Brain pericyte (primary cell): ENCODE data around the gene ISG15.
"Not testable (repeated sequence)": the region's sequence is repeated elsewhere in the genome, so short reads cannot be mapped to it uniquely, and the experiment has no call there.

ENCODE experiments used
- DNase-seq: peaks from one replicate; pipeline ENCODE4 v3.0.0-alpha.2; 2012; ENCODE audit warnings: low read depth, low spot score

Gene ISG15

DNA sequence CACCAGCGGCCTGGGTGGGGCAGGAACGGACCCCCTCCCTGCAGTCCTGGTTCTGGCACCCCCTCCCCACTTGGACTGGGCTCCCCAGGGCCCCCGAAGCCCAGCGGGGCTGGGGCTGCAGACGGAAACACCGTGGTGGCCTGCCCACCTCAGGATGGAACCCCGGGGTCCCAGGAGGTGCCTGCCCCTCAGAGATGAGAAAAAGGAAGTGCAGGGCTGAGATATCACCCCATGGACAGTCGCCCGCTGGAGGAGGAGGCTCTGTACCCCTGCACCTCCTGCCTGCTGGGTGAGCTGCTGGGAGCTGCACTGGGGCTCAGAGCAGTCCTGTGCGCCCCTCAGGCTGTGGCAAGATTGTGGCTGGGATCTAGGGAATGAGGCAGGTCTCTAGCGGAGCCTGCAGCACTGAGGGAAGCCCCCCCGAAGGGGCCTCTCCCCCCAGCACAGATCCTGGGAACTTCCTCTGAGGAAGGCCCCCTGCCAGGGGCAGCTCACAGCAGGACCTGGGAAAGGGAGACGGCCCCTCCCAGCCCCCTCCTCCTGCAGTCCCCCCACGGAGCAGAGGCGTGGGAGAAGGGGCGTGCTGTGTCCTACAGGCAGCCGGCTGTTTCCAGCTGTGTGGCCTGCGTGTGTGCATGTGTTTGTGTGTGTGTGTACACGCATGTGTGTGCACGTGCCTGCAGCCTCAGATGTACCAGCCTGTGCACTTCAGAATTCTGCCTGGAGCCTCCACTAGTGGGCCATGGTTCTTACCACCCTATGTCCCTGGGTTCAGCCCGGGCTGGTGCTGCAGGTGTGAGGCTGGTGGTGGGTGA, 13.5 kb downstream of the ISG15 start:
- peak; percentile 60 for DNase-seq

DNA sequence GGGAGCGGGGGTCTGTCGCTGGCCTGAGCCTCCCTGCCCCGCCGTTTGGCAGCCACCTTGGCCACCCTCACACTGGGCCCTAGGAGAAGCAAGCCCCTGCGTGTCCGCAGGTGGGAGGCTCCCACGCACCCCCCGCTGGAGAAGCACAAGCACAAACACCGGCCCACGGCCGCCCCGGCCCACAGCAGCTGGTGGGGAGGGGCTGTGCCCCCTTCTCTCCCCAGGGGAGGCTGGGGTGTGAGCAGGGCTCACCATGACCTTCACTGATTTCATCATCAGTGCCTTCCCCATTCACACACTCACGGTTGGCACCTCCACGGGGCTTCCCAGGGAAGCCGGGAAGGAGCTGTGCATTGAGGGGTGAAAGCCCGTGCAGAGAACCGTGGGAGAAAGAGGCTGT, 14.5 kb downstream of the ISG15 start:
- no peak for DNase-seq

DNA sequence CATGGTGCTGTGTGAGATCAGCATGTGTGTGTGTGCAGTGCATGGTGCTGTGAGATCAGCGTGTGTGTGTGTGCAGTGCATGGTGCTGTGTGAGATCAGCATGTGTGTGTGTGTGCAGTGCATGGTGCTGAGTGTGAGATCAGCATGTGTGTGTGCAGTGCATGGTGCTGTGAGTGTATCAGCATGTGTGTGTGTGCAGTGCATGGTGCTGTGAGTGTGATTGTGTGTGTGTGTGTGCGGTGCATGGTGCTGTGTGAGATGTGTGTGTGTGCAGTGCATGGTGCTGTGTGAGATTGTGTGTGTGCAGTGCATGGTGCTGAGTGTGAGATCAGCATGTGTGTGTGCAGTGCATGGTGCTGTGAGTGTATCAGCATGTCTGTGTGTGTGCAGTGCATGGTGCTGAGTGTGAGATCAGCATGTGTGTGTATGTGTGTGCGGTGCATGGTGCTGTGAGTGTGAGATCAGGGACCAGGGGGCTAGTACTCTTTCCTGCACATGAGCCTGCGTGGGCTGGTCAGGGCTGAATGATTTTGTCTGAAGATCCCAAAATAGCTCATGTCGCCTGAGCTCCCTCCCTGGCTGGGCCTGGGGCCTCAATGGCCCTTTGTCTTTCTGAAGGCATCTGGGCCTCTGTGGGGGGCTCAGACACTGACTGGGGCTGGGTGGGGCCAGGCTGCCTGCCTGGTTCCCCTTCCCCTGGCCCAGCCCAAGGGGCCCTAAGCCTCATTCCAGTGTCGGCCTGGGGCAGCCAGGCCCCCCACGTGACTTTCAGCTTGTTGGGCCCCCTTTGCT, 17.8 kb downstream of the ISG15 start:
- DNase-seq = not testable (repeated sequence)

DNA sequence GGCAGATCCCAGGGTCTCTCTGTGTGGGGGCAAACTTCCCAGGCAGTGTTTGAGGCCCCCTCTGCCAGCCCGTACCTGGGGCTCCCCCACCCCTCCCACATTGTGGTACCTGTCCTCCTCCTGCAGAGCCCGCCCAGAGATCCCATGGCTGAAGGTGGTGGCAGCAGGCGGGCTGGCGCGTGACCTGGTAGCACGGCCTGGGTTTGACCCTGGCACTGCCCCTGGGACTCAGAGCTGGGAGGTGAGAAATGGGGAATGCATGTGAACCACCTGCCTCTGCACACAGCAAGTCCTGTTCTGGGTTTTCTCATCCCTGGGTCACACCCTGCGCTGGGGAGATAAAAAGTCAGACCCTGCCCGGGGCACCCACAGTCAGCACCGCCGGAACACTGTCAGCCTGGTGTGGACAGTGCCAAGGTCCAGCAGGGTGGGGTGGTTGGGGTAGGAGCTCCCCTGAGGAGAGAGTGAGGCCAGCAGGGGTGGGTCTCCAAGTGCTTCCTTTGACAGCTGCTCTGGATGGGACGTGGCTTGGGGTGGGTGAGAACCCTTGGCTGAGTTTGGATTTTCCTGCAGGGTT, 18.4 kb downstream of the ISG15 start:
- no peak for DNase-seq

DNA sequence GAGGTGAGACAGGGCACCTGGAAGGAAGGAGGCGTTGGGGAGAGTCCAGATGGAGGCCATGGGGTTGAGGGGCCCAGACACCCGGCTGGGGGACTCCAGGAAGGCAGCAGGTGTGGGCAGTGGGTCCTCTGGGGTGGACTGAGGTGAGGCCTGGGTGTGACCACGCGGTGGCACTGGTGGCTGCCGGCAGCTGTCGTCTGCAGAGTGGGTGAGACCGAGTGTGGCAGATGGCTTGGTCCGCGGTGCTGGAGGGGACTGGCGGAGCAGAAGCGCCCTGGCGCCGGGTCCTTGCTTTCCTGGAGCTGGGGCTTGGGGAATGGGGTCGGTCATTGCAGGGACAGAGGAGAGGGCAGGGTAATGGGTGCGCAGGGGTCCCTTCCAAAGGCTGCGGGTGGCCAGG, 19.1 kb downstream of the ISG15 start:
- DNase-seq = no peak

DNA sequence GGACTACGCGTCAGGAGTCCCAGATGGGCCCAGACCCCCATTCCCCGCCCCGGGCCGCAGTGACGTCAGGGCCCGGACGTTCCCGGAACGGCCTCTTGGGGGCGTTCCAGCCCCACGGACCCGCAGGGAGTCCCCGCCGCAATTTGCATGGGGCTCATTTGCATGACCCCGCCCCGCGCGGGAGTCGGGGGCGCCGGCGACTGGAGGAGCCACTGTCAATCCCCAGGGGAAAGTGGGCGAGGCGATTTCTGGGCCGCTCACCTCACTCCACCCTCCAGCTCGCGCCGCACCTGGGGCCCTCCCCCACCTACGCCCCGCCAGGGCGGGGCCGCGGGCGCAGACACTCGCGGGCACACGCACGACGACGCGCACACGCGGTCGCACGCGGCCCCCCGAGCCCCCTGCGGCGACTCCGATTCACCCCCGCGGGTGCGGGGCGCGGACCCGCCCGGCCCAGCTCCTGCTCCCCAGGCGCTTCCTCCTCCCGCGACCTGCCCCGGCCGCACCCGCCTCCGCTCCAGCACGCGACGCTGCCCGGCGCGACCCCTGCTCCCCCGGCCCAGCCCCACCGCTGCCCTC, 19.8 kb downstream of the ISG15 start:
- DNase-seq = no peak

DNA sequence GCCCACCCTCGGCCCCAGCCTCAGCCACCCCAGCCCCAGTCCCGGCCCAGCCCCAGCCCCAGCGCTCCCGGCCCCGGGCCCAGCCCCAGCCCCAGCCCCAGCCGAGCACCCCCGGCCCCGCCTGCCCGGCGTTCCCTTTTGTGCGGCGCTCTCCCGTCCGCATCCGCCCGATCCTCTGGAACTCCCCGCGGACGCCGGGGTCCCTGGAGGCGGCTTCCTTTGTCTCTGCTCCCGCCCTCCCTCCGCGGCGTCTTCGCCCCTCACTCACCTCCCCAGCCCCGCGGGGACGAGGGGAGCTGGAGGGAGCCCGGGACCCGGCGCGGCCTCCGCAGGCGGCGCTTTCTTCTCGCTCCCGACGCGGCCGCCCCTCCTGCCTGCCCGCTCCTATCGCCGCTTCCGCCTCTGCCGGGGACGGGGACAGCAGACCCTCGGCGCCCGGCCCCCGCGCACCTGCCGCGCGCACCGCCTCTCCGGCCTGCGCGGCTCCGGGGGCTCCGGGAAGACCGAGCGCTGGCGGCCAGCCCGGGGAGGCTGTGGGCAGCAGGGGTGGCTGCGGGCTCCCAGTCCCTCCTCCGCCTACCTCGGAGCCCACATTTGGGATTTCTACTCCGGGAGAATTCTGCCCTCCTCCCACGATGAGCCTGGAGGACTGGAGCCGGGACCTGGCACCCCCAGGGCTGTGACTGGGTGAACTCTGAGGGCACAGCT, 20.6 kb downstream of the ISG15 start:
- no peak for DNase-seq

DNA sequence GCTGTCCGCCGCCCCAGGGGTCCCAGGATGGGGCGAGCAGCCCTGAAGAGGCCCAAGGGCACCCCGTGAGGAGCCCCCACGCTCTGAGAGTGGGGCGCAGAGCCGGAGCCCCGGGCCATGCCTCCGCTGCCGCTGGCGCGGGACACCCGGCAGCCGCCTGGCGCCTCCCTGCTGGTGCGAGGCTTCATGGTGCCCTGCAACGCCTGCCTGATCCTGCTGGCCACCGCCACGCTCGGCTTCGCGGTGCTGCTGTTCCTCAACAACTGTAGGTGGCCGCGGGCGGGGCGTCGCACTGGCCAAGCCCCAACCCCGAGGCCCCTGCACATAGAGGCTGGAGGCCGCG, 21.1 kb downstream of the ISG15 start:
- no peak for DNase-seq

DNA sequence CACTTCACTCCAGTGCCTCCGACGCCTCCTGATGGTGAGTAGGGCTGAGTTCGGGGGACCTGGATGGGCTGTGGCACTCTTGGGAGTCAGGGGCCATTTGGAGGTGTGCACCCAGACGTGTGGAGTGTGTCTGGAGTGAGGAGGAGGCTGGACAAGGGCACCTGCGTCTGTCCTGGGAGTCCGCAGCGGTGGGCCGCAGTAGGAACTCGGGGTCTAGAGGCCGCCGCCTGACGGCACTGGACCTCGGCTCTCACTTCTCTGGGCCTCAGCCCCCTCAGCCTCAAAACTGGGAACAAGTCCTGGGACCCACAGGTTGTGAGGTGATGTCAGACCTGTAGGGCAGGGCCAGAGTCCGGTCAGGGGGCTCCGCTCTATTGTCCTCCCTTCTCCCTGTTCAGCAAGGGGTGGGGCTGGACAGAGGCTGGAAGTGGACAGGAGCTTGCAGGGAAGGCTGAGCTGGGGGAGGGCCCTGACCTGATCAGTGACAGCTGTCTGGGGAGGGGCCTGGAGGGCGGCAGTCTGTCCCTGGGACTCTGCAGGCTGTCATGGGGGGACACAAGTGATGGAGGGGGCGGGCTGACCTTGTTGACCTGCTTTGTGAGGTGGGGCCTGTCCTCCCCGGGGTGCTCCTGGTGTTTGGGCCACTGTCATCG, 22.1 kb downstream of the ISG15 start:
- DNase-seq = no peak

DNA sequence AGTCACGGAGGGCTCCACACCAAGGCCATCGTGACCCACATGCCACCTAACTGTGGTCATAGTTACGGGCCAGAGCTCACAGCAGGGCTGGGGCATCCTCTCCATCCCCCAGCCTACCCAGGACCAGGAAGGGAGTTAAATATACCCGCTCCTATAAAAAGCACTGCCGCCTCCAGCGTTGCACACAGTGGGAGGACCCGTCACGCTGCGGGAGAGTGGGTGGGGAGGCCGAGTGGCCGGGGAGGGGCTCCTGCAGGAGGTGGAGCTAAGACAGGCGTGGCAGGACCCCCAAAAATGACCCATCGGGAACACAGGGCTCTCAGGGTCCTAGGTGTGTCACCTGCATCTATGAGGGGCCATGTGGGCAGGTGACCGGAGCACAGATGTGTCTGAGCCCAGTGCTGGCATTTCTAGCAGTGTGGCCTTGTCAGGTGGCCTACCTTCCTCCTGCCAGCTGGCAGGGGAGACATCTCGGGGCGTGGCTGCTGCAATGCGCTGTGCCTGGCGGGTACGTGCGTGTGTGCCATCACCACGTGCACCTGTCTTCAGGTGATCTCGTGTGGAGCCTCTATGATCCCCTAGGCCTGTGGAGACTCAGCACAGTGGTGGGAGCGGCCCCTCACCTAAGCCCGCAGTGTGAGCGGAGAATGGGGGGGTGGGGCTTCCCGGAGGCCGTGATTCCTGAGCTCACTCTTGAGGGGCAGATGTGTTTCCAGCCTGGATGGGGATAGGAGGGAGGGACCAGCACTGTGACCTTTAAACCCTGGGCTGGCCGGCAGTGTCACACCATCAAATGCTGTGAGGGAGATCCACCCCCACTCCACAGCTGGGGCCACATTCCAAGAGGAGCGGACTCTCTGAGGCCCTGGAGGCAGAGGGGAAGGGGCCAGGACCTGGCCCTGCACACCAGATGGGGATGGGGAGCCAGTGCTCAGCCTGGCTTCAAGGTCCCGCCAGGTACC, 24.4 kb downstream of the ISG15 start:
- DNase-seq = no peak

DNA sequence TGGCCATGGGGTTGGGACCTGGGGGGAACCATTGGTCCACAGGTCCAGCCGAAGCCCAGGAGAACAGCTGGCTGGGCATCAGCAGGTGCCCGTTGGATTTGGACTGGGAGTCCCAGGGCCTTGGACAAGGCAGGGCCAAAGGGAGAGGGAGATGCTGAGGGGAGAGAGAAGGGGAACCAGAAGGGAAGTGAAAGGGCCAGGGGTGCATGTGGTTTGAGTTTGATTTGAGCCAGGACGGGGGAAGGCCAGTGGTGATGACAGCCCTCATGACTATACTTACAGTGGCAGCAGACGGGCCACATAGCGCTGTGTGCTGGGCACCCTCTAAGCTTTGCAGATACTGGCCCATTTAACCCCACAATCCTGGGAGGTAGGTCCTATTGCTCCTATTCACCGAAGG, 25.4 kb downstream of the ISG15 start:
- no peak for DNase-seq

DNA sequence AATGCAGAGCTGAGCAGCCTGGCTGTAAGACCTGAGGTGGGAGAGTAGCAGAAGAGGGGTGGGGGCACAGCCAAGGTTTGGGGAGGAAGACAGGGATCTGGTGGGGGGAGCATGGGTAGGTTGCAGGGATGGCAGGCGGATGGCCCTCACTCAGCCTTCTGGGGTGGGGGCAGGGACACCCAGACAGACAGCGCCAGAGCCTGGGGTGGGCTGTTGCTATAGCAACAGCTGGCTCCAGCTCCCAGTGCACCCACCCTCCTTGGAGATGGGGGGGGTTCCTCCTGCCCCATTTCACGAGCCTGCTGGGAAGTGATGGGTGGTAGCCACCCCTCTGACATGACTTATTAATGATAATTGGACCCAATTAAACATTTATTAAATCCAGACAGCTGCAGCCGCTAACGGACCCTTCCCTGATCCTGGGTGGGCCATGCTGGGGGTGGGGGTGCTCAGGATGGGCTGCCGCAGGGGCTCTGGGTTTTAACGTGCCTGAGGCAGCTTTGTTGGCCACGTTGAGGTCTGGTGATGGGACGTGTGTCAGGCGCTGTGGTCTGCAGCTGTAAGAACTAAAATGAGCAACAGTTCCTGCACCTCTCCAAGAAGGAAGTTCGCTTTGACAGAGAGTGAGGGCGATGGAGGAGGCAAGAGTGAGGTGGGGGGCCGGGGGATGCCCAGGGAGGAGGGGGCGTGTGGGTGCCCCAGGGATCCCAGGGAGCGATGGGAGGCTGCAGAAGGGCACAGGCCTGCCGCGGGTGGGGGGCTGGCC, 26.0 kb downstream of the ISG15 start:
- DNase-seq = no peak

DNA sequence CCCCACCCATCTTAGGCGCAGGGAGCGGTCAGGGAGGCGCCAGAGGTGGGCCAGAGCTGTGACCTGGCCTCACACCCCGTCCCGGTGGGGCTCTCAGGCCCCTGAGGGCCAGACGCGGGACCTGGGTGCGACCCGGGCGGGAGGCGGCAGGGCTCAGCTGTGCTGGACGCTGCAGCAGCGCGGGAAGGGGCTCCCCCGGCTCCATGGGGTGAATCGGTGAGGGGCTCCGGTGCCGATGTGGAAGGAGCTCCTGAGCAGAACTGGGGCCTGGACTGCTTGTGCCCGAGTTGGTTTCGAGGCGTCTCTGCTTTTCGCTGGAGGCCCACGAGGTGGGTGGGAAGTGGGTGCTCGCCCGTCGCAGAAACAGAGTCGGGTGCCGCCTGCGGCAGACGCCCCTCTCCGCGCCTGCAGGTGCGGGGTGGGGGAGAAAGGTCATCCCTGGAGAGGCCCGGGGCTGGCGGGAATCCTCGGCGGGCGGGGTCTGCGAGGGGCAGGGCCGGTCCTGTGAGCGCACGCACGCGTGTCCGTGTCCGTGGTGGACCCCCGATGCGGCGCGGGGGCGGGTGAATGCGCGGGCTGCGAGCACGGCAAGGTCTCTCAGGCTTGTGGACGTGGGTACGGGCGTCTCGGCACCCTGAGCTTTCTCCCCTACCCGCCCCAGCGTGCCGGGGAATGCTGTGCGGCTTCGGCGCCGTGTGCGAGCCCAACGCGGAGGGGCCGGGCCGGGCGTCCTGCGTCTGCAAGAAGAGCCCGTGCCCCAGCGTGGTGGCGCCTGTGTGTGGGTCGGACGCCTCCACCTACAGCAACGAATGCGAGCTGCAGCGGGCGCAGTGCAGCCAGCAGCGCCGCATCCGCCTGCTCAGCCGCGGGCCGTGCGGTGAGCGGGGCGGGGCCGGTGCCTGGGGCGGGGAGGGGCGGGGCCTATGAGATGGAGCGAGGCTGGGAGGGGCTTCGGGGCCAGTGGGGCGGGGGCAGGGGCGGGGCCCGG, 27.0 kb downstream of the ISG15 start:
- no peak for DNase-seq

DNA sequence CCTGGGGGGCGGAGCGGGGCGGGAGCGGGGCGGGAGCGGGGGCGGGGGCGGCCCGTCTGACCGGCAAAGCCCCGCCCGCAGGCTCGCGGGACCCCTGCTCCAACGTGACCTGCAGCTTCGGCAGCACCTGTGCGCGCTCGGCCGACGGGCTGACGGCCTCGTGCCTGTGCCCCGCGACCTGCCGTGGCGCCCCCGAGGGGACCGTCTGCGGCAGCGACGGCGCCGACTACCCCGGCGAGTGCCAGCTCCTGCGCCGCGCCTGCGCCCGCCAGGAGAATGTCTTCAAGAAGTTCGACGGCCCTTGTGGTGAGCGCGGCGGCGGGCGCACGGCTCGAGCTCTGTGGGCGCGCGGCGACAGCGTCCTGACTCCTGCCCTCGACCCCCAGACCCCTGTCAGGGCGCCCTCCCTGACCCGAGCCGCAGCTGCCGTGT, 27.8 kb downstream of the ISG15 start:
- DNase-seq = no peak

DNA sequence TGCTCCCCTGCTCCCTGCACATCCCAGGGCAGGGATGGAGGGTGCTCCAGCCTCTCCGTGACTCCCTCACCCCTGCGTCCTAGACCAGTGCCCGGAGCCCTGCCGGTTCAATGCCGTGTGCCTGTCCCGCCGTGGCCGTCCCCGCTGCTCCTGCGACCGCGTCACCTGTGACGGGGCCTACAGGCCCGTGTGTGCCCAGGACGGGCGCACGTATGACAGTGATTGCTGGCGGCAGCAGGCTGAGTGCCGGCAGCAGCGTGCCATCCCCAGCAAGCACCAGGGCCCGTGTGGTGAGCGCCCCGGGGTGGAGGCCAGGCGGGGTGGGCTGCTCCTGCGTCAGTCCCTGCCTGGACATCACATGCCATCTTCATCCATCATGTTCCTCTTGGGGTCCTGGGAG, 28.6 kb downstream of the ISG15 start:
- no peak for DNase-seq

DNA sequence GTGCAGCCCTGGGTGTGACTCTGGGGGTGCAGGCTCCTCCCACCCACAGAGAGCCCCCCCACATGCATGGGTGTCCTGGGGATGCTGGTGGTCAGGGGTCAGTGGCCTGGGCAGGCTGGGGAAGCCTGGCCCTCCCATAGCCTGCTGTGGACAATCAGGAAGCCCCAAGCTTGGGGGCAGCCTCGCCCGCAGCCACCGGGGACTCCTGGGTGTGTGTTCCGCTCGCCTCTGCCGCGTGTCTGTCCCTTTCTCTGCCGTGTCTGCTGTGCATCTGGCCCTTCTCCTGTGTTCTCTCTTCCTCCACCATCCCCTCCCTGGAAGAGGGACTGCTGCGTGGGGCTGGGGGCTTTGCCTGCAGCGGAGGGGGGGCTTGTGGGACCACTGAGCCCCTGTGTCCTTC, 29.5 kb downstream of the ISG15 start:
- DNase-seq = no peak

DNA sequence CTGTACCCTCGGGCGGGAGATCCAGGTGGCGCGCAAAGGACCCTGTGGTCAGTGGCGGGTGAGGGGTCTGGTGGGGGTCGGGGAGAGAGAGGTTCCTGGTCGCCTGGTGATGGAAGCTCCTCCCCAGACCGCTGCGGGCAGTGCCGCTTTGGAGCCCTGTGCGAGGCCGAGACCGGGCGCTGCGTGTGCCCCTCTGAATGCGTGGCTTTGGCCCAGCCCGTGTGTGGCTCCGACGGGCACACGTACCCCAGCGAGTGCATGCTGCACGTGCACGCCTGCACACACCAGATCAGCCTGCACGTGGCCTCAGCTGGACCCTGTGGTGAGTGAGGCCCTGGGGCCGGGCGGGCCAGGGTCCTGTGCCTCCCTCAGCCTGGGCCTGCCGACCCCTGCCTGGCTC, 30.1 kb downstream of the ISG15 start:
- no peak for DNase-seq

DNA sequence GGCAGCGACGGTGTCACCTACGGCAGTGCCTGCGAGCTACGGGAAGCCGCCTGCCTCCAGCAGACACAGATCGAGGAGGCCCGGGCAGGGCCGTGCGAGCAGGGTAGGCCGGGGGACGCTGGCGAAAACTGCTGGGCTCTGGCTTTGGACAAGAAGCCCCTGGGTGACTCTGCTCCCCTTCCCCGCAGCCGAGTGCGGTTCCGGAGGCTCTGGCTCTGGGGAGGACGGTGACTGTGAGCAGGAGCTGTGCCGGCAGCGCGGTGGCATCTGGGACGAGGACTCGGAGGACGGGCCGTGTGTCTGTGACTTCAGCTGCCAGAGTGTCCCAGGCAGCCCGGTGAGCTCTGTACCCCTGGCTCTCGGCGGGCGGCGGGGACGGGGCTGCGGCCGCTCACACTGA, 30.6 kb downstream of the ISG15 start:
- DNase-seq = no peak
